A549 (cell line): ENCODE data around the gene ZXDC. TPM values are rescaled to one million over a fixed set of nuclear protein-coding genes. Genes with fewer than 3 reads are reported as not detected.

Experiments
- ATAC-seq, 2 experiments: fragments of 200-7000 bp in 1 of 2; fragments of >200 bp in 1 of 2; cut with Nextera tagmentation in 1 of 2; cut with Tn5 transposase in 1 of 2; 3 replicates each; pipeline versions ENCODE4 v1.8.0 to v1.9.1; 2018 to 2020; ENCODE audit warnings: mild to moderate bottlenecking in 1 of 2, moderate library complexity in 1 of 2
- CTCF ChIA-PET: fragments of 300-600 bp; sonication (Branson Sonifier 250); formaldehyde crosslinking; extraction: SDS; loops from one replicate; lab custom pipeline; 2021; ENCODE audit warnings: antibody characterized with exemption, inconsistent platforms; lab: Yijun Ruan, JAX
- POLR2A ChIA-PET: fragments of 350-600 bp; formaldehyde crosslinking; extraction: SDS; loops from one replicate; lab custom pipeline; 2021; ENCODE audit warnings: antibody characterized with exemption, inconsistent platforms; lab: Yijun Ruan, JAX
- DNase-seq, 2 experiments: peaks; one replicate each; pipeline versions ENCODE4 v3.0.0 to v3.0.0-alpha.2; 2011 to 2016; ENCODE audit warnings: low read depth in 1 of 2, low spot score in 1 of 2
- FAIRE-seq: peaks from 2 replicates; lab custom pipeline; 2011; peaks lifted over from hg19 to GRCh38; lab: Jason Lieb, UNC
- H3K27ac ChIP-seq, 2 experiments: fragments of >200 bp; sonication (Bioruptor Twin); formaldehyde crosslinking; 3 replicates each; pipeline ENCODE4 v1.5.1; 2016 to 2017
- H3K4me1 ChIP-seq: fragments of >200 bp; sonication (Bioruptor Twin); formaldehyde crosslinking; 3 replicates; pipeline ENCODE4 v1.6.1; 2016
- H3K4me2 ChIP-seq: fragments of >200 bp; sonication (Bioruptor Twin); formaldehyde crosslinking; 3 replicates; pipeline ENCODE4 v1.6.1; 2016
- H3K4me3 ChIP-seq: fragments of >200 bp; sonication (Bioruptor Twin); formaldehyde crosslinking; 3 replicates; pipeline ENCODE4 v1.5.1; 2016
- H3K9me3 ChIP-seq: fragments of >200 bp; sonication (Bioruptor Twin); formaldehyde crosslinking; 3 replicates; pipeline ENCODE4 v1.6.1; 2016
- BCL3 ChIP-seq: fragments of >200 bp; sonication (Bioruptor Twin); formaldehyde crosslinking; IDR thresholded peaks from 3 replicates; pipeline ENCODE4 v1.6.1; 2016
- CBX2 ChIP-seq: fragments of 200-600 bp; sonication (generic); IDR thresholded peaks from 2 replicates; pipeline ENCODE4 v1.6.1; 2016; ENCODE audit warnings: low read depth, mild to moderate bottlenecking, borderline replicate concordance
- CBX8 ChIP-seq: fragments of 200-600 bp; sonication (generic); IDR thresholded peaks from 2 replicates; pipeline ENCODE4 v1.6.1; 2016
- E2F6 ChIP-seq: IDR thresholded peaks from 2 replicates; pipeline ENCODE4 v1.6.1; 2012; ENCODE audit warnings: low read depth, borderline replicate concordance
- FOSL2 ChIP-seq, 2 experiments: fragments of 450-650 bp in 1 of 2; fragments of >200 bp in 1 of 2; sonication (Bioruptor Twin) in 1 of 2; formaldehyde crosslinking; IDR thresholded peaks; 2 replicates each; pipeline versions ENCODE4 v1.5.0 to v1.6.1; 2016 to 2020; ENCODE audit warnings: mild to moderate bottlenecking in 1 of 2, moderate library complexity in 1 of 2
- HDAC2 ChIP-seq: fragments of 200-600 bp; sonication (generic); IDR thresholded peaks from 2 replicates; pipeline ENCODE4 v1.6.1; 2016
- HES2 ChIP-seq: fragments of >200 bp; sonication (Bioruptor Twin); formaldehyde crosslinking; IDR thresholded peaks from 2 replicates; pipeline ENCODE4 v1.6.1; 2016
- HEYL ChIP-seq: fragments of 250-450 bp; sonication (Bioruptor Pico); IDR thresholded peaks from 2 replicates; pipeline ENCODE4 v1.8.0; 2021; ENCODE audit warnings: mild to moderate bottlenecking, moderate library complexity
- HMGXB4 ChIP-seq: fragments of 250-450 bp; sonication (Bioruptor Pico); IDR thresholded peaks from 2 replicates; pipeline ENCODE4 v1.5.0; 2021; ENCODE audit warnings: mild to moderate bottlenecking, moderate library complexity, borderline replicate concordance
- HOXB5 ChIP-seq: fragments of 250-450 bp; sonication (Bioruptor Pico); IDR thresholded peaks from 2 replicates; pipeline ENCODE4 v1.5.0; 2020; ENCODE audit warnings: mild to moderate bottlenecking, moderate library complexity
- JUN ChIP-seq, 2 experiments: fragments of >200 bp; sonication (Bioruptor Twin); formaldehyde crosslinking; IDR thresholded peaks; 2 replicates in 1 of 2; 3 replicates in 1 of 2; pipeline ENCODE4 v1.6.1; 2016 to 2017
- KDM1A ChIP-seq: fragments of 200-600 bp; sonication (generic); IDR thresholded peaks from 2 replicates; pipeline ENCODE4 v1.6.1; 2016; ENCODE audit warnings: low read depth, mild to moderate bottlenecking
- KDM5A ChIP-seq: fragments of 200-600 bp; sonication (generic); IDR thresholded peaks from 2 replicates; pipeline ENCODE4 v1.6.1; 2016; ENCODE audit warnings: antibody characterized with exemption, mild to moderate bottlenecking
- MAFK ChIP-seq: fragments of 450-650 bp; IDR thresholded peaks from 2 replicates; pipeline ENCODE4 v1.6.1; 2014; ENCODE audit not compliant: partially characterized antibody
- MAX ChIP-seq: IDR thresholded peaks from 2 replicates; pipeline ENCODE4 v1.6.1; 2012
- MAZ ChIP-seq: fragments of 150-350 bp; IDR thresholded peaks from 2 replicates; pipeline ENCODE4 v1.6.1; 2014; ENCODE audit warnings: antibody characterized with exemption, low read depth, low read length, borderline replicate concordance
- MYC ChIP-seq: IDR thresholded peaks from 2 replicates; pipeline ENCODE4 v1.6.1; 2012; ENCODE audit warnings: mild to moderate bottlenecking, inconsistent platforms, low read length, improper control_type of control experiment, borderline replicate concordance
- NFE2L2 ChIP-seq: fragments of 150-350 bp; conservative IDR thresholded peaks from 2 replicates; pipeline ENCODE4 v1.6.1; 2014; ENCODE audit warnings: low read length
- RCOR1 ChIP-seq: fragments of 150-350 bp; IDR thresholded peaks from 2 replicates; pipeline ENCODE4 v1.6.1; 2014; ENCODE audit warnings: antibody characterized with exemption, low read length, low read depth
- RFX5 ChIP-seq: fragments of 450-650 bp; IDR thresholded peaks from 2 replicates; pipeline ENCODE4 v1.7.1; 2014; ENCODE audit warnings: antibody characterized with exemption, mild to moderate bottlenecking, moderate library complexity
- RNF2 ChIP-seq: fragments of 200-600 bp; sonication (generic); IDR thresholded peaks from 2 replicates; pipeline ENCODE4 v1.6.1; 2016; ENCODE audit warnings: low read depth, mild to moderate bottlenecking, antibody characterized with exemption, moderate library complexity, borderline replicate concordance
- SREBF2 ChIP-seq: fragments of 450-650 bp; IDR thresholded peaks from 2 replicates; pipeline ENCODE4 v1.6.1; 2014; ENCODE audit warnings: mild to moderate bottlenecking, moderate library complexity
- TP53 ChIP-seq: fragments of 250-450 bp; sonication (Bioruptor Pico); IDR thresholded peaks from 2 replicates; pipeline ENCODE4 v1.5.0; 2021; ENCODE audit warnings: mild to moderate bottlenecking, moderate library complexity
- USF2 ChIP-seq: fragments of 450-650 bp; IDR thresholded peaks from 2 replicates; pipeline ENCODE4 v1.6.1; 2014; ENCODE audit warnings: antibody characterized with exemption
- ZNF302 ChIP-seq: fragments of 250-450 bp; sonication (Bioruptor Pico); IDR thresholded peaks from 2 replicates; pipeline ENCODE4 v1.9.0; 2021; ENCODE audit warnings: inconsistent platforms, mild to moderate bottlenecking, moderate library complexity
- ZSCAN20 ChIP-seq: fragments of 250-450 bp; sonication (Bioruptor Pico); IDR thresholded peaks from 2 replicates; pipeline ENCODE4 v1.8.0; 2022; ENCODE audit warnings: mild to moderate bottlenecking, moderate library complexity
- WGBS: methylation state at CpG from one replicate; pipeline ENCODE4 v1.1.6; 2017; ENCODE audit errors: missing lambda C conversion rate; 5-methylcytosine and 5-hydroxymethylcytosine counted together
- polyA plus RNA-seq, 4 experiments: library from polyadenylated mRNA; depleted of rRNA in 3 of 4; stranded (reverse); fragments of >200 nt; fragmentation: RNase III in 1 of 4; extraction: RNeasy Plus Mini Kit Qiagen cat#74134 plus additional on column Dnase treatment in 1 of 4; gene quantifications; 2 replicates in 3 of 4; 3 replicates in 1 of 4; pipeline ENCODE4 v1.2.3, GENCODE V29; 2011 to 2017

Gene ZXDC
- polyA plus RNA-seq, 2 of the 4 experiments (the other 2 are of a cell fraction) = 6.0 to 8.5 TPM

- POLR2A ChIA-PET = no interaction called here
- DNase-seq (no peak), ATAC-seq (no peak), FAIRE-seq (no peak)
- Histone ChIP-seq H3K4me3 (no peak overlapping the region), H3K4me1 (no peaks in the 10 kb centered on the region), H3K4me2 (no peak overlapping the region), H3K9me3 (no peaks in the 10 kb centered on the region), H3K27ac (no peak overlapping the region)
- 73% methylated on average over 8 of the region's 8 CpGs for WGBS
- CTCF ChIA-PET = no interaction called here
- TF ChIP-seq ZNF302 (CRISPR knock-in tag) = no peak
- no peak for TF ChIP-seq MAZ
- TF ChIP-seq HES2 = no peak
- no peak for TF ChIP-seq CBX2
- no peak for TF ChIP-seq JUN (IDR thresholded peaks at IDR 0.05)
- no peak for TF ChIP-seq HEYL
- no peak for TF ChIP-seq MAFK
- TF ChIP-seq SREBF2 = no peak
- no peak for TF ChIP-seq TP53 (CRISPR knock-in tag)
These were observed 9.6 kb upstream of the ZXDC start for GRCh38 chr3:126485176-126485897.

- no peak overlapping the region for H3K27ac ChIP-seq
- no peak overlapping the region for H3K4me3 ChIP-seq
- TF ChIP-seq MAFK (no peak), MYC (no peak), ZSCAN20 (no peak), BCL3 (no peak), JUN (IDR thresholded peaks at IDR 0.05) (no peak), USF2 (no peak), RFX5 (no peak), SREBF2 (no peak)
- H3K4me2 ChIP-seq = no peak overlapping the region
- DNase-seq (no peak), FAIRE-seq (no peak), ATAC-seq (no peak)
- 84% methylated on average over 2 of the region's 3 CpGs for WGBS
- no peaks in the 10 kb centered on the region for H3K9me3 ChIP-seq
- ChIA-PET CTCF (interaction anchor here (0.8 kb wide), 1 partner anchor 1059 kb away, joined by 3 read pairs; no protein-coding TSS in a partner anchor), POLR2A (no interaction called here)
- H3K4me1 ChIP-seq = no peaks in the 10 kb centered on the region
These were observed 9.0 kb upstream of the ZXDC start for GRCh38 chr3:126484662-126485061.

- FAIRE-seq = no peak
- CTCF ChIA-PET = interaction anchor here (0.8 kb wide), 1 partner anchor 1060 kb away, joined by 3 read pairs; no protein-coding TSS in a partner anchor
- ATAC-seq = no peak
- WGBS = 65% methylated on average over 3 of the region's 3 CpGs
- no peaks in the 10 kb centered on the region for H3K4me1 ChIP-seq
- no peak overlapping the region for H3K4me2 ChIP-seq
- H3K4me3 ChIP-seq = no peak overlapping the region
- TF ChIP-seq KDM5A (no peak), FOSL2 (IDR thresholded peaks at IDR 0.05) (no peak), FOSL2 (CRISPR knock-in tag; IDR thresholded peaks at IDR 0.05) (no peak), NFE2L2 (no peak), KDM1A (no peak), RNF2 (no peak), HDAC2 (no peak), MAZ (no peak), USF2 (no peak), TP53 (CRISPR knock-in tag) (no peak), HEYL (no peak), RCOR1 (no peak), HMGXB4 (CRISPR knock-in tag) (no peak), ZSCAN20 (no peak), MAX (no peak), CBX2 (no peak), CBX8 (no peak), HOXB5 (no peak), E2F6 (no peak), ZNF302 (CRISPR knock-in tag) (no peak)
- TF ChIP-seq, all 56 proteins: peak for 0
- no peak overlapping the region for H3K27ac ChIP-seq
- no peak for DNase-seq
- no peaks in the 10 kb centered on the region for H3K9me3 ChIP-seq
- POLR2A ChIA-PET = no interaction called here
These were observed 8.5 kb upstream of the ZXDC start for GRCh38 chr3:126484148-126484547.
